ENCODE results near the gene NSMF. TPM values are rescaled to one million over a fixed set of nuclear protein-coding genes. Genes with fewer than 3 reads are reported as not detected.

NSMF gene
- total RNA-seq, 1 donor from 2014 or later: 23.9 TPM

DNA sequence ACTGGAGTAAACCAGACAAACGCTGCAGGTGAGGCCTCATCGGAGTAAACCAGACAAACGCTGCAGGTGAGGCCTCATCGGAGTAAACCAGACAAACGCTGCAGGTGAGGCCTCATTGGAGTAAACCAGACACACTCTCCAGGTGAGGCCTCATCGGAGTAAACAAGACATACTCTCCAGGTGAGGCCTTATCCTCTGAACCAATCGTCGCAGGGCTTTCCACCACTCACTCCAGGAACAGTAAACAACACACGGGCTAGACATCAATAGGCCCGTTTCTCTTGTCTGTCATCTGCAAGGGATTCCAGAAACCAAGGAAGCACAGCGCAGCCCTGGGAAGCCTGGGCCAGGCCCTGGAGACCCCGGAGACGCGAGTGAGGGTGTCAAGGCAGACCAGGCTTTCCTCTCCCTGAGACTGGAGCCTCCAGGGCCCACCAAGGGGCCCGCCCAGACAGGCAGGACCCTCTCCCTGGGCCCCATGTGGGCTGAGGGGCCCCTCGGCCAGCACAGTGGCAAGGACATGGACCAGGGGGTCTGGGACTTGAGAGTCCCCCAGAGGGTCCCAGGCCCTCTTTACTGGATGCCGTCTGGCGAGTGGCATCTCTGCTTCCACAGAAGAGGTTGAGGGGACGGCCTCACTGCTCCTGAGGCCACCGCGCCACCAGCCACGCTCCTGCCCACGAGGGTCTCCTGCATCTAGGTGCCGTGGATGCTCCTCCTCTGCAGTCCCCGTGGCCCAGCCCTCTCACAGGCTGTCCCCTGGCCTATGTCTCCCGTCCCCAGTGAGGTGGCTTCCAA is 26.4 kb upstream of the NSMF start:
- Histone ChIP-seq H3K4me1 (no peaks in the 10 kb centered on the region), H3K36me3 (no peaks in the 10 kb centered on the region), H3K4me3 (no peak overlapping the region), H3K27me3 (no peaks in the 10 kb centered on the region), H3K9me3 (no peaks in the 10 kb centered on the region), H3K27ac (no peak overlapping the region)
- no peak for ATAC-seq
- TF ChIP-seq, protein P1, sequence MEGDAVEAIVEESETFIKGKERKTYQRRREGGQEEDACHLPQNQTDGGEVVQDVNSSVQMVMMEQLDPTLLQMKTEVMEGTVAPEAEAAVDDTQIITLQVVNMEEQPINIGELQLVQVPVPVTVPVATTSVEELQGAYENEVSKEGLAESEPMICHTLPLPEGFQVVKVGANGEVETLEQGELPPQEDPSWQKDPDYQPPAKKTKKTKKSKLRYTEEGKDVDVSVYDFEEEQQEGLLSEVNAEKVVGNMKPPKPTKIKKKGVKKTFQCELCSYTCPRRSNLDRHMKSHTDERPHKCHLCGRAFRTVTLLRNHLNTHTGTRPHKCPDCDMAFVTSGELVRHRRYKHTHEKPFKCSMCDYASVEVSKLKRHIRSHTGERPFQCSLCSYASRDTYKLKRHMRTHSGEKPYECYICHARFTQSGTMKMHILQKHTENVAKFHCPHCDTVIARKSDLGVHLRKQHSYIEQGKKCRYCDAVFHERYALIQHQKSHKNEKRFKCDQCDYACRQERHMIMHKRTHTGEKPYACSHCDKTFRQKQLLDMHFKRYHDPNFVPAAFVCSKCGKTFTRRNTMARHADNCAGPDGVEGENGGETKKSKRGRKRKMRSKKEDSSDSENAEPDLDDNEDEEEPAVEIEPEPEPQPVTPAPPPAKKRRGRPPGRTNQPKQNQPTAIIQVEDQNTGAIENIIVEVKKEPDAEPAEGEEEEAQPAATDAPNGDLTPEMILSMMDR (IDR thresholded peaks at IDR 0.05): no peak
- peak; percentile 58 for DNase-seq
- intact Hi-C loops (cut with DNase I): no loop called here

DNA sequence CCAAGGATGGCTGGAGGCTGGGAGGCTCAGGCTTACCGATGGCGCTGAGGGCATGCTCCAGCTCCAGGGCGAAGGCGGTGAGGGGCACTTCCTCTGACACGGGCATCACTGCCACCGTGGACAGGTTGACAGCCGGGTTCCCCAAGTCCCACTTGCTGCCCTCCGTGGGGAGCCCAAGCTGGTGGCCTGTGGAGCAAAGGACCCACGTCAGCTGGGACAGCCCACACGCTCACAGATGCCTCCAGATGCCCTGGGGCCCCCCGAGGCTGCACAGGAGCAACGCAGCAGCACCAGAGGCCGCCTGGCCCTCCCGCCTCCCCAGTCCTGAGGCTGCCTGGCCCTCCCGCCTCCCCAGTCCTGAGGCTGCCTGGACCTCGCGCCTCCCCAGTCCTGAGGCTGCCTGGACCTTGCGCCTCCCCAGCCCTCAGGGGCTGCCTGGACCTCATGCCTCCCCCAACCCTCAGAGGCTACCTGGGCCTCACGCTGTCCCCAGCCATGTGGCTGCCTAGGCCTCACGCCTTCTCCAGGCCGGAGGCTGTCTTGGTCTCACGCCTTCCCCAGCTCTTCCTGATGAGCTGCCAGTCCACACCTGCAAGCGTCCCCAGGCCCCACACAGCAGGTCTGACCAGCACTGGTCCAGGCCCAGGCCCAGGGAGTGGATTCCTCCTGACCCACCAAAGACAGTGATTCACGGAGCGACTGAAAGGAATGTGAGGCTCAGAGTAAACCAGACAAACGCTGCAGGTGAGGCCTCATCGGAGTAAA is 25.6 kb upstream of the NSMF start:
- Histone ChIP-seq H3K4me3 (no peak overlapping the region), H3K27ac (no peak overlapping the region), H3K4me1 (no peaks in the 10 kb centered on the region), H3K36me3 (no peaks in the 10 kb centered on the region), H3K9me3 (no peaks in the 10 kb centered on the region), H3K27me3 (no peaks in the 10 kb centered on the region)
- TF ChIP-seq, protein P1 (IDR thresholded peaks at IDR 0.05): no peak
- peak; percentile 59 for DNase-seq
- intact Hi-C loops (cut with DNase I): no loop called here
- no peak for ATAC-seq

DNA sequence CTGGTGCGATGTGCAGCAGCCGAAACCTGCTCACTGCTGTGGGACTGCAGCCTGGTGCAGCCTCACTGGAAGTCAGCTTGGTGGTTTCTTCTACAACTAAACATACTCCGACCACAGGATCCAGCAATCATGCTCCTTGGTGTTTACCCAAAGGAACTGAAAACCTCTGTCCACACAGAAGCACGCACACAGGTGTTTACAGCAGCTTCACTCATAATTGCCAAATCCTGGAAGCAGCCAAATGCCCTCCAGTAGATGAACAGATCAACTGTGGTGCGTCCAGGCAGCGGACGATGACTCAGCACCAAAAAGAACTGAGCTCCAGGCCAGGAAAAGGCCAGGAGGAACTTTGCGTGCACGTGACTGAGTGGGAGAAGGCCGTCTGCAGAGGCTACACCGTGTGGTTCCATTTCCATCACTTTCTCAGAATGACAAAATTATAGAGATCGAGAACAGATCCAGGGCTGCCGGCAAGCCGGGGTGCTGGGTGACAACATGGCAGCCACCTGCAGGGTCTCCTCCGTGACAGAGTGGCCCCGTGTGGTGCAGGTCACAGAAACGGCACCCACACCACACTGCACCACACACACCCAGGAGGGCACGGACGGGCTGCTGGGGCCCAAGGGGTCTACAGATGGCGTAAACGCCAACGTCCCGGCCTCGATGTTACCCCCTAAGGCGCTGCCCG is 23.1 kb upstream of the NSMF start:
- intact Hi-C loops (cut with DNase I): no loop called here
- DNase-seq (peak; percentile 76), ATAC-seq (peak; percentile 74)
- no peak overlapping the region for H3K4me3 ChIP-seq
- no peaks in the 10 kb centered on the region for H3K9me3 ChIP-seq
- TF ChIP-seq, protein P1 (IDR thresholded peaks at IDR 0.05): no peak
- no peaks in the 10 kb centered on the region for H3K36me3 ChIP-seq
- no peaks in the 10 kb centered on the region for H3K27me3 ChIP-seq
- H3K4me1 ChIP-seq: no peaks in the 10 kb centered on the region
- H3K27ac ChIP-seq: no peak overlapping the region

DNA sequence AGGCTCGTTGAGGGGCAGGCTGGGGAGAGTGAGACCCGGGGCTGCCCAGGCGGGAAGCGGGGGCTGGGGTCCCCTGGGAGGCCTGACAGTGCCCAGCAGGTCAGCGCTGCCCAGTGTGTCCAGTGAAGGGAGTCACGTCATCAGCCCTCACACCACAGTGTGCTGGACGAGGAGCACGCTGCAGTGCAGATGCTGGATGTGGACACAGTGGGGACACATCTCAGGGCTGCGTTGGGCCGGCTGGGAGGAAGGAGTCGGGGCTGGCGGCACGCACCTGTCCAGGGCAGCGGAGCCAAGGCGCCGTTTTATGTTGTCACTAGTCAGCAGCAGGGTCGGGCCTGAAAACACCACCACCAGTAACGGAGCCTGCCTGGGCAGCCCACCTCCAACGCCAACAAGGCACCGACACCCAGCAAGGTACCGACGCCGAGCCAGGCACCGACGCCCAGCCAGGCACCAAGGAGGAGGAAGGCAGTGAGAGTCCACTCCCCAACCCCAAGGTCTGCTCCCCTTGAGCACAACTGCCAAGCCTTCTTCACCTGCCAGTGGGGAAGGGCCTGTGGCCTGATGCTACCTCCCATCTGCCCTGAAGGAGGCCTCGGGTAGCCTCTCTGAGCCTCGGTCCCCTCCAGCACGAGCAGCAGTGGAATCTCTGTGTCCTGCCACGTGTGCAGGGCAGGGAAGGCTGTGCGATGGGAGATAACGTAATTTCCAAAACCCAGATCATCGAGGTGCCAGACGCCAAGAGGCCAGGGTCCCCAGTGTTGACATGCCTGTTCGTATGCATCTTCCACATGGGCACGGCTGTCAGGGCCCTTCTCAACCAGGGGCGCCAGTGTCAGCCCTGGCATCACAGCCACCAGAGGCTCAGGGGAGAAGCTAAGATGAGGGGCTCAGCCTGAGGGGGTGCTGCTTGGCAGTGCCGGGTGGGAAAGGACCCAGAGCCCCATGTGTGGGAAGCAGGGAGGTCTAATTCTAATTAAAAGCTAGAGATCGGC is 21.9 kb upstream of the NSMF start:
- no peak overlapping the region for H3K27ac ChIP-seq
- H3K4me1 ChIP-seq: no peaks in the 10 kb centered on the region
- intact Hi-C loops (cut with DNase I): no loop called here
- ATAC-seq: no peak
- TF ChIP-seq, protein P1 (IDR thresholded peaks at IDR 0.05): no peak
- DNase-seq: peak; percentile 60
- no peaks in the 10 kb centered on the region for H3K36me3 ChIP-seq
- H3K27me3 ChIP-seq: no peaks in the 10 kb centered on the region
- no peak overlapping the region for H3K4me3 ChIP-seq
- peaks cover 3% of the 10 kb centered on the region for H3K9me3 ChIP-seq

All from upper lobe of right lung (tissue), 1 donor.